Endothelial cell of umbilical vein (primary cell): Measurements from ENCODE around the gene UNC119B. TPM values are rescaled to one million over a fixed set of nuclear protein-coding genes. Genes with fewer than 3 reads are reported as not detected.

Experiments used
- BruUV-seq: library from RNA; stranded (reverse); fragments of 400-500 nt; replicated peaks from 2 replicates; lab custom pipeline; 2021; lab: Mats Ljungman, UMichigan
- CTCF ChIA-PET: fragments of 300-600, 350-600 bp; sonication (Branson Sonifier 250); formaldehyde crosslinking; loops from one replicate; lab custom pipeline; 2021; ENCODE audit warnings: antibody characterized with exemption, inconsistent platforms; lab: Charles Lee
- POLR2A ChIA-PET: fragments of 300-600, 350-600 bp; sonication (Branson Sonifier 250); formaldehyde crosslinking; loops from one replicate; lab custom pipeline; 2021; ENCODE audit warnings: antibody characterized with exemption, inconsistent platforms; lab: Charles Lee
- DNase-seq: peaks from one replicate; pipeline ENCODE4 v3.0.0-alpha.2; 2011; ENCODE audit warnings: low read depth, low spot score
- FAIRE-seq: peaks from 2 replicates; lab custom pipeline; 2011; peaks lifted over from hg19 to GRCh38; lab: Jason Lieb, UNC
- H2AFZ ChIP-seq: 2 replicates; pipeline ENCODE4 v1.6.0; 2012; ENCODE audit warnings: low read depth, low read length, control low read depth, inconsistent platforms
- H3K27ac ChIP-seq: 2 replicates; pipeline ENCODE4 v1.5.1; 2011; ENCODE audit warnings: low read depth, mild to moderate bottlenecking, control low read depth, low read length, moderate library complexity; ENCODE audit not compliant: insufficient read depth
- H3K27me3 ChIP-seq, 2 experiments: 2 replicates each; pipeline versions ENCODE4 v1.6.0 to v1.6.1; 2011; ENCODE audit warnings: low read length in 2 of 2, mixed read lengths in 1 of 2; ENCODE audit not compliant: control insufficient read depth in 2 of 2, insufficient read depth in 2 of 2
- H3K36me3 ChIP-seq, 2 experiments: 2 replicates in 1 of 2; 3 replicates in 1 of 2; pipeline ENCODE4 v1.5.1; 2011; ENCODE audit warnings: low read length in 2 of 2, mild to moderate bottlenecking in 1 of 2, moderate library complexity in 1 of 2; ENCODE audit not compliant: control insufficient read depth in 2 of 2, insufficient read depth in 2 of 2; ENCODE audit errors: extremely low read depth in 1 of 2
- H3K4me1 ChIP-seq: 3 replicates; pipeline ENCODE4 v1.5.1; 2011; ENCODE audit warnings: mild to moderate bottlenecking, low read length; ENCODE audit not compliant: control insufficient read depth, insufficient read depth; ENCODE audit errors: extremely low read depth
- H3K4me2 ChIP-seq: 2 replicates; pipeline ENCODE4 v1.6.1; 2011; ENCODE audit warnings: low read length, control low read depth, mixed read lengths; ENCODE audit not compliant: insufficient read depth
- H3K4me3 ChIP-seq, 3 experiments: fragments of 200-600 bp in 1 of 3; sonication (generic), shearing (Covaris generic) in 1 of 3; replicated peaks in 1 of 3; 2 replicates each; pipeline ENCODE4 v1.5.1; 2011 to 2016; ENCODE audit warnings: control low read depth in 3 of 3, low read length in 3 of 3, mild to moderate bottlenecking in 2 of 3, inconsistent platforms in 1 of 3, low read depth in 1 of 3, moderate library complexity in 1 of 3; ENCODE audit not compliant: insufficient read depth in 1 of 3
- H3K79me2 ChIP-seq: 2 replicates; pipeline ENCODE4 v1.6.0; 2012; ENCODE audit warnings: low read length, inconsistent platforms; ENCODE audit not compliant: control insufficient read depth, insufficient read depth
- H3K9ac ChIP-seq: replicated peaks from 2 replicates; pipeline ENCODE3; 2011; ENCODE audit warnings: low read length, control low read depth; ENCODE audit not compliant: insufficient read depth; ENCODE audit errors: extremely low read depth
- H3K9me1 ChIP-seq: replicated peaks from 3 replicates; pipeline ENCODE4 v1.6.0; 2011; ENCODE audit warnings: mild to moderate bottlenecking, low read length; ENCODE audit not compliant: control insufficient read depth, insufficient read depth; ENCODE audit errors: extremely low read depth
- H3K9me3 ChIP-seq: replicated peaks from 2 replicates; pipeline ENCODE4 v1.5.1; 2012; ENCODE audit warnings: low read length, inconsistent platforms; ENCODE audit not compliant: control insufficient read depth, insufficient read depth
- H4K20me1 ChIP-seq: replicated peaks from 2 replicates; pipeline ENCODE3; 2011; ENCODE audit warnings: mild to moderate bottlenecking, low read length; ENCODE audit not compliant: control insufficient read depth, insufficient read depth; ENCODE audit errors: extremely low read depth
- CTCF ChIP-seq, 2 donors: IDR thresholded peaks; 1 replicate in 1 of 2; 2 replicates in 1 of 2; pipeline ENCODE4 v1.5.1; 2011; ENCODE audit warnings: low read length in 2 of 2, mild to moderate bottlenecking in 2 of 2, moderate library complexity in 2 of 2, control low read depth in 1 of 2, inconsistent platforms in 1 of 2, low read depth in 1 of 2; ENCODE audit not compliant: insufficient read depth in 1 of 2; ENCODE audit errors: extremely low read depth in 1 of 2
- EZH2 ChIP-seq: IDR thresholded peaks from 2 replicates; pipeline ENCODE4 v1.6.1; 2012; ENCODE audit warnings: borderline replicate concordance, low read depth, mild to moderate bottlenecking, moderate library complexity, low read length, inconsistent platforms; ENCODE audit not compliant: severe bottlenecking
- FOS ChIP-seq: IDR thresholded peaks from 2 replicates; pipeline ENCODE4 v1.6.1; 2011; ENCODE audit warnings: mild to moderate bottlenecking, low read length, moderate library complexity, borderline replicate concordance; ENCODE audit not compliant: insufficient read depth
- GATA2 ChIP-seq: IDR thresholded peaks from 2 replicates; pipeline ENCODE4 v1.7.0; 2011; ENCODE audit warnings: low read depth, mild to moderate bottlenecking, moderate library complexity, mixed read lengths, low read length; ENCODE audit not compliant: insufficient read length, insufficient read depth
- JUN ChIP-seq: IDR thresholded peaks from 2 replicates; pipeline ENCODE4 v1.6.1; 2011; ENCODE audit warnings: borderline replicate concordance, low read depth; ENCODE audit not compliant: insufficient read length, insufficient read depth
- MAX ChIP-seq: IDR thresholded peaks from 2 replicates; pipeline ENCODE4 v1.6.1; 2011; ENCODE audit not compliant: insufficient read depth, insufficient read length
- MYC ChIP-seq: IDR thresholded peaks from one replicate; pipeline ENCODE4 v1.6.1; 2011; ENCODE audit warnings: mild to moderate bottlenecking, low read depth, low read length
- POLR2A ChIP-seq: IDR thresholded peaks from 2 replicates; pipeline ENCODE4 v1.6.1; 2012; ENCODE audit warnings: low read depth, mild to moderate bottlenecking, control low read depth, low read length
- POLR2AphosphoS5 ChIP-seq: IDR thresholded peaks from 2 replicates; pipeline ENCODE4 v1.6.1; 2012; ENCODE audit warnings: low read depth, mild to moderate bottlenecking, control low read depth, low read length, moderate library complexity; ENCODE audit not compliant: insufficient read depth
- dilution Hi-C: fragments of 300-500 bp; cut with MboI; formaldehyde crosslinking; loops from one replicate; pipeline ENCODE4 v1.15.0; 2019; ENCODE audit warnings: low sequenced_read_pairs; ENCODE audit not compliant: extremely low pct_ligation_motif_present
- intact Hi-C: fragments of 100-400 bp; cut with micrococcal nuclease; formaldehyde crosslinking; loops from one replicate; pipeline ENCODE4 v1.10.0; 2022
- polyA plus RNA-seq, 4 experiments: library from polyadenylated mRNA; depleted of rRNA in 3 of 4; stranded (reverse) in 3 of 4; unstranded in 1 of 4; fragments of >200 nt; gene quantifications; 2 replicates each; pipeline versions ENCODE4 v1.2.1 to v1.2.3, GENCODE V29; 2011 to 2012; ENCODE audit warnings: missing spikeins in 1 of 4
- total RNA-seq: library from RNA; stranded (reverse); gene quantifications from 2 replicates; pipeline ENCODE4 v1.2.3, GENCODE V29; 2021

Gene UNC119B
- total and polyA plus RNA-seq, 2 donors (not counting 3 experiments of a cell fraction or from before 2014, with no cell fraction given): 23.1 to 33.7 TPM

GRCh38 chr12:120719072-120719471, 8.8 kb downstream of the UNC119B start:
- H4K20me1 ChIP-seq: no peaks in the 10 kb centered on the region
- peaks cover 30 to 51% of the 10 kb centered on the region in 2 experiments for H3K36me3 ChIP-seq
- no peak for DNase-seq
- BruUV-seq: no TSS peak
- no peaks in the 10 kb centered on the region for H3K4me1 ChIP-seq
- H3K27ac ChIP-seq: no peak overlapping the region
- intact Hi-C loops (no loop called here), dilution Hi-C loops (no loop called here)
- H2AFZ ChIP-seq: no peak overlapping the region
- no peak overlapping the region for H3K4me3 ChIP-seq
- POLR2A ChIA-PET: no interaction called here
- H3K4me2 ChIP-seq: no peak overlapping the region
- TF ChIP-seq EZH2 (no peak), POLR2A (no peak), MAX (no peak)
- H3K9ac ChIP-seq: no peak overlapping the region
- H3K27me3 ChIP-seq: no peaks in the 10 kb centered on the region
- FAIRE-seq: no peak
- H3K9me1 ChIP-seq: no peaks in the 10 kb centered on the region
- peaks cover 2% of the 10 kb centered on the region for H3K79me2 ChIP-seq
- H3K9me3 ChIP-seq: no peaks in the 10 kb centered on the region
- CTCF ChIA-PET: no interaction called here

GRCh38 chr12:120719496-120720233, 9.4 kb downstream of the UNC119B start:
- H4K20me1 ChIP-seq: no peaks in the 10 kb centered on the region
- ChIA-PET CTCF (interaction anchor here (1.2 to 1.6 kb wide), 3 partner anchors 70 to 252 kb away, joined by 4 to 6 read pairs (median 5); no protein-coding TSS in a partner anchor), POLR2A (interaction anchor here (0.6 kb wide), 1 partner anchor 294 kb away, joined by 6 read pairs; no protein-coding TSS in a partner anchor)
- no peak overlapping the region for H3K27ac ChIP-seq
- FAIRE-seq (no peak), DNase-seq (no peak)
- intact Hi-C loops: no loop called here
- BruUV-seq: no TSS peak
- no peak overlapping the region for H3K4me2 ChIP-seq
- no peaks in the 10 kb centered on the region for H3K9me3 ChIP-seq
- peaks cover 26 to 51% of the 10 kb centered on the region in 2 experiments for H3K36me3 ChIP-seq
- no peaks in the 10 kb centered on the region for H3K4me1 ChIP-seq
- H3K79me2 ChIP-seq: peaks cover under 1% of the 10 kb centered on the region
- H2AFZ ChIP-seq: no peak overlapping the region
- H3K9ac ChIP-seq: no peak overlapping the region
- no peaks in the 10 kb centered on the region for H3K9me1 ChIP-seq
- dilution Hi-C loops: no loop called here
- H3K27me3 ChIP-seq: no peaks in the 10 kb centered on the region
- no peak for TF ChIP-seq MAX
- TF ChIP-seq GATA2: no peak
- no peak for TF ChIP-seq JUN
- TF ChIP-seq EZH2: no peak
- no peak for TF ChIP-seq MYC
- no peak for TF ChIP-seq CTCF (IDR thresholded peaks at IDR 0.05; ENCODE audit: extremely low read depth in 1 of 2, insufficient read depth in 1 of 2, low read depth in 1 of 2, low read length in 2 of 2)
- no peak for TF ChIP-seq POLR2AphosphoS5
- TF ChIP-seq FOS: no peak
- TF ChIP-seq POLR2A: no peak
- H3K4me3 ChIP-seq: no peak overlapping the region
